ENCODE results near the gene PRKCZ.

The PRKCZ gene

DNA sequence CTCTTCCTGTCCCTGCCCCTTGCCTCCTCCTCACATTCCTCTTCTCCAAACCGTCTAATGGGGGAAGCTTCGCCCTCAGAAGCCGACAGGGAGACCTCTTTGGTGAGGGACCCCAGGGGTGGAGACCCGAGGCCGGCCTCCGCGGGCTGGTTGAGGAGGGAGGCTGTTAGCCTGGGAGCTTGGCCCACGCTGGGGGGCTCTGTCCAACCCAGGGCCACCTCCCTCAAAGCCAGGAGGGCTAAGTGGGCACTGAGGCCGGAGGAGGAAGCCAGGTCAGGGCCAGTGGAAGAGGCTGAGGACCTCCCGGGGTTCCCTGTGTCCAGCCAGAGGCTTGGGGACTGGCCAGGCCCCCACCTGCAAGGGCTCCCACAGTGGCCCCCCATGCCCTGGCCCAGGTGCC lies 25.8 kb upstream of the PRKCZ start:
- H3K4me3 ChIP-seq (ENCODE audit: low read depth, low read length): no peak overlapping the region

DNA sequence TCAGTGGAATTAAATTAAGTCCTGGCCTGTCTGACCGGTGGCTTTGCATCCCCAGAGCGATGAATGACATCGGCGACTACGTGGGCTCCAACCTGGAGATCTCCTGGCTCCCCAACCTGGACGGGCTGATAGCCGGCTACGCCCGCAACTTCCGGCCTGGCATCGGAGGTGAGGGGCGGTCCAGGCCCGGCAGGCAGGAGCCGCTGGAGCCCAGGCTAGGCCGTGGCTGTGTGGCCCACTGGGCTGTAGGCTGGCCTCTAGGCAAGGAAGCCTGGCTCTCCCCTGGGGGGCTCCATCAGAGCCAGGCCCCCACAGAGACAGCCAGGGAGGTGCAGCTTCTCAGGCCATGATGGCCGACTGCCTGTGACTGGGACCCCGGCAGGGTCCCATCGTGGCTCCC lies 25.3 kb upstream of the PRKCZ start:
- H3K4me3 ChIP-seq (ENCODE audit: low read depth, low read length): no peak overlapping the region

DNA sequence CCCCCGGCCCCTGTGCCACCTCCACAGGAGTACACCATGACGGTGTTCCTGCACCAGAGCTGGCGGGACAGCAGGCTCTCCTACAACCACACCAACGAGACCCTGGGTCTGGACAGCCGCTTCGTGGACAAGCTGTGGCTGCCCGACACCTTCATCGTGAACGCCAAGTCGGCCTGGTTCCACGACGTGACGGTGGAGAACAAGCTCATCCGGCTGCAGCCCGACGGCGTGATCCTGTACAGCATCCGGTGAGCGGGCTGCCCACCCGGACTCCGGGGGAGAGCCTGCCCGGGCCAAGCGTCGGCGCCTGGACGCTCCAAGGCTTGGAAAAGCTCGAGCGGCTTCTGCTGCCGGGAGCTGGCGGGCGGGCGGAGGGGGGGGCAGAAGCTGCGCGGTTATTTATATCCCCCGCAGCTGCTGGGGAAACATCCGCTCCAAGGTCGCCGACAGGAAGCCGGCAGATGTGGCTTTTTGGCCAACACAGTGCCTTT lies 24.7 kb upstream of the PRKCZ start:
- no peak overlapping the region for H3K4me3 ChIP-seq (ENCODE audit: low read depth, low read length)

DNA sequence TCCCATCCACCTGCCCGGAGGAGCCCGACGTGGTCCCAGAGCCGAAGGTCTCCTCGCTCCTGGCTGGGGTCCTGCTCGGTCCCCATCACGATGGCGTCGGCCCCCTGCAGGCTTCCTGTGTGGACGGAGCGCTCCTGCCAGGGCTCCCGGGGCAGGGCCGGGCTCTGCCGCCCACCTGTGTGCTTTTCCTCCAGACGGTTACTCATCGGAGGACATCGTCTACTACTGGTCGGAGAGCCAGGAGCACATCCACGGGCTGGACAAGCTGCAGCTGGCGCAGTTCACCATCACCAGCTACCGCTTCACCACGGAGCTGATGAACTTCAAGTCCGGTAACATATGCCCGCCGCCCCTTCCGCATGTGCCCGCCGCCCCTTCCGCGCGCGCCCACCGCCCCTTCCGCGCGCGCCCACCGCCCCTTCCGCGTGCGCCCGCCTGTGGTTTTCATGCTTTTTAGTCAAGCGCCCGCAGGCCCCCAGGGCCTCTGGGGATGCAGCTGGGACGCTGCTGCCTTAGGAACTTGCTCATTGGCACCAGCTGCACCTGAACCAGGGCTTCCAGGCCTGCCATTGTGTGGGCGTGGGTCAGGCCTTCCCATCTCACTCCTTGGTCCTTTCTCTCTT lies 22.1 kb upstream of the PRKCZ start:
- no peak overlapping the region for H3K4me3 ChIP-seq (ENCODE audit: low read depth, low read length)

DNA sequence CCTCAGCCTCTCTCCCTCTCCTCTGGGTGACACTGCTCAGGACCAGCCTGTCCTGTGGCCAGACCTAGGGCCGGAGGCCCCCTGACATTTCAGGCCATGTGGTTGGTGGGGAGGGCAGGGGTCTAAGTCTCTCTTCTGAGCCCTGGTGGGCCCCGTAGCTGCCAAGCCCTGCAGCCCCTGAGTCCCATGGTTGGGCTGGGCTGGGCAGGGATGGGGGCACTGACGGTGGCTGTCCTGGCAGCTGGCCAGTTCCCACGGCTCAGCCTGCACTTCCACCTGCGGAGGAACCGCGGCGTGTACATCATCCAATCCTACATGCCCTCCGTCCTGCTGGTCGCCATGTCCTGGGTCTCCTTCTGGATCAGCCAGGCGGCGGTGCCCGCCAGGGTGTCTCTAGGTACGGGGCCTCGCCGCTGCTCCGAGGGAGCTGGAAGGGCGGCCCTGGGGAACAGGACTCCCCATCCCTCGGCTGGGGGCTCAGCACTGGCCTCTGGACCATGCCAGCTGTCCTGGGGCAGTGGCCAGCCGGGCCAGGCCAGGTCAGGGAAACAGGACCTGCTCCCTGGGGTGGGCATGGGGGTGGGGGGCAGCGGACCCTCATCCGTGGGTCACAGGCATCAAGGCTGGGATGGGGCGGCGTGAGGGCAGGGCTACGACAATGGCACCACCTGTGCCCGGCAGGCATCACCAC lies 21.2 kb upstream of the PRKCZ start:
- no peak overlapping the region for H3K4me3 ChIP-seq (ENCODE audit: low read depth, low read length)

DNA sequence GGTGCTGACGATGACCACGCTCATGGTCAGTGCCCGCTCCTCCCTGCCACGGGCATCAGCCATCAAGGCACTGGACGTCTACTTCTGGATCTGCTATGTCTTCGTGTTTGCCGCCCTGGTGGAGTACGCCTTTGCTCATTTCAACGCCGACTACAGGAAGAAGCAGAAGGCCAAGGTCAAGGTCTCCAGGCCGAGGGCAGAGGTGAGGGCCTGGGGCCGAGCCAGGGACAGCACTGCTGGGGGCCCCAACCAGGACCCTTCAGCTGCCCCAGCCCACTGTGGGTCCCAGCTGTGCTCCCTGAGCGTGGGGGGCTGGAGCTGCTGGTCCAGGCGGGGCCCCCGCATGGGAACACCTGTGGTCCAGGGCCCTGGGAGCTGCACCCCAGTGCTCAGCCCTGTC lies 20.6 kb upstream of the PRKCZ start:
- no peak overlapping the region for H3K4me3 ChIP-seq (ENCODE audit: low read depth, low read length)

DNA sequence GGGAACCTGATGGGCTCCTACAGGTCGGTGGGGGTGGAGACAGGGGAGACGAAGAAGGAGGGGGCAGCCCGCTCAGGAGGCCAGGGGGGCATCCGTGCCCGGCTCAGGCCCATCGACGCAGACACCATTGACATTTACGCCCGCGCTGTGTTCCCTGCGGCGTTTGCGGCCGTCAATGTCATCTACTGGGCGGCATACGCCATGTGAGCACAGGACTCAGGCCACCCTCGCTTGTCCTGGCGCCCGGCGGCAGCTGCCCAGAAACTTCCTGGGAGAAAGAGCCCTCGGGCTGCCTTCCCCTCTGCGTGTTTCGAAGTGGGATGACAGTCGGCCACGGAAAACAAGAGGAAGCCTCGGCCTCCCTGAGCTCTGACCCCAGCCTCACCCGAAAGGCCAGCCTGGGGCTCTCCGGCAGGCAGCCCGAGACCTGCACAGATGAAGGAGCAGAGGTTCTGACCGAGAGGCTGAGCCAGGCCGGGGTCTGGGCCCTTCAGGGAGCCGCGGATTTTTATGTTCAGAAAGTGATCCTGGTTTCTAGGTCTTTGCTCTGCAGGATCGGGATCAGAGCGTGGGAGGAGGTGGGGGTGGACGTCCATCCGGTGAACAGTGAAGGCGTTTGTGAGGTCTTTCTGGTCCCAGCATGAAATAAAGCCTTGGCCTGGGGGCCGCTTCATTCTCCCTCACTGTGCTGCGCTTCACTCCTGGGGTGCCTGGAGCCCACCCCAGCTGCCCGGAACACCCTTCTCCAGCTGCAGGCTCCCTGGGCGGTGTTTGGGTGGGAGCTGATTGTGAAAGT lies 19.9 kb upstream of the PRKCZ start:
- H3K4me3 ChIP-seq (ENCODE audit: low read depth, low read length): no peak overlapping the region

DNA sequence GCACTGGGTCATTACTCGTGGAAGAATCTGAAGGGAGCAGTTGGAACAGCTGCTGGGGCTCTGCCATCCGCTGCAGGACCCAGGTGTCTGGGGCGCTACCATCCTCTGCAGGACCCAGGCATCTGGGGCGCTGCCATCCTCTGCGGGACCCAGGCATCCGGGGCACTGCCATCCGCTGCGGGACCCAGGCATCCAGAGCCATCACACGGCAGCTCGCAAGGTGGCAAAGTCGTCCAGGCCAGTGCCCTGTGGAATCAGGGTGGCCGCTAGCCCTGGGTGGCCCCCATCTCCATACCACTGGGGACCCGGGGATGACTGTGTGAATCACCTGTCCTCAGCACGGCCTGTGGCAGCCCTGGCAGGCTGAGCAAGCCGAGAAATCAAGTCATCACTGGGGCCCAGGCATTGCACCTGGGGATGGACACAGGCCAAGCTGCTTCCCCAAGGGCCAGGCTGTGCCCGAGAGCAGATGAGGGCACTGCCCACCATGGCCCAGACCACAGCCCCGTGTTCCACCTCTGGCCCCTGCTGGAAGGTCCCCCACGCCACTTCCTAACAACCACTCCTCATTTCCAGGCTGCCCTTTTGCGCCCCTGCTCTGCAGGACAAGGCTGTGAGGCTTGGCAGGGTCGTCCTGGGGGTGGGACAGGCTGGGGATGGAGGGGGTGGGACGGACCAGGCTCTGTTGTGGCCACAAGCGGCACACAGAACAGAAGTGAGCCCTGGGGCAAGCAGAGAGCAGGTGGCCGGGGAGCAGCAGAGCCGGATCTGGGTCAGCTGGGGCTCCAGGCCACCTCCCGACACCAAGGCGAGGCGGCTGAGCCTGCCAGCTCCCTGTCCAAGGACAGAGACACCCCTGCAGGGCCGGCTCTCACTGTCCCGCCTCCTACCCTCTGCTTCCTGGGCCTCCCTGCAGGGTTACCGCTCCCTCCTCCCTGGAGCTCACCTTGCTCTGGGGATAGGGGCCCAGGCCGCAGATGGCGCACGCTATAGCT lies 18.4 kb upstream of the PRKCZ start:
- H3K4me3 ChIP-seq (ENCODE audit: low read depth, low read length): no peak overlapping the region

DNA sequence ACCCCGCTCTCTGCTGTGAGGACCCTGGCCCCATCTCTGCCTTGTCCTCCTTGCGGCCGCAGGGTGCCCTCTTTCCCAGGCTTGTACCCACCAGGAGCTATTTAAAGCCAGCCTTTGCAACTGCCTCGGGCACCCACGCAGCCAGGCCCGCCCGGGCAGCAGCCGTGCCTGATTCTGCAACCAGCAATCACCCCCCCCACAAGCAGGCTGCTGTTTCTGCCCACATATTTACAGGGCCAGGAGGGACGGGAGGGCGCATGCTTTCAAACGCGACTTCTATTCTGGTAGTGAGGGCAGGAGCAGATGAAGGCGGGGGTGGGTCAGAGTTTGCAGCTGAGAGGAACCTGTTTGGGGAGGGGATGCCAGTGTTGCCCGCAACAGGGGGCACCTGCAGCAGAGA lies 17.5 kb upstream of the PRKCZ start:
- H3K4me3 ChIP-seq (ENCODE audit: low read depth, low read length): no peak overlapping the region

DNA sequence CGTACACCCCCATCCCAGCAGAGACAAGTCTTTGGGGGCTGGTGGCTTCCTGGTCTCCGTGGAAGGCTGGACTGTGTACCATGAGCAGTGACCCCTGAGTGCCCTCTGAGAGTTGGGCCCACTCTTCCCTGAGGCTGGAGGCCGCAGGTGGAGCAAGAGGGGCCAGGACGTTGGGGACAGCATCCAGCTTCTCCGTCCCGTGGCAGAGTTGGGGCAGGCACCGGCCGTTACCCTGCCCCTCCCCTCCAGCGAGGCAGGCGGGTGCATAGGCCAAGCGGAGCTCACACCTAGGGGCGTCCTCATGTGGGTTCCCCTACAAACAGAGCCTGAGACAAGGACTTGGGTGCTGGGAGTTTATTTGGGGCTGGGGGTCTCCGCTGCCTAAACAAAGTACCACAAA lies 17.0 kb upstream of the PRKCZ start:
- no peak overlapping the region for H3K4me3 ChIP-seq (ENCODE audit: low read depth, low read length)

DNA sequence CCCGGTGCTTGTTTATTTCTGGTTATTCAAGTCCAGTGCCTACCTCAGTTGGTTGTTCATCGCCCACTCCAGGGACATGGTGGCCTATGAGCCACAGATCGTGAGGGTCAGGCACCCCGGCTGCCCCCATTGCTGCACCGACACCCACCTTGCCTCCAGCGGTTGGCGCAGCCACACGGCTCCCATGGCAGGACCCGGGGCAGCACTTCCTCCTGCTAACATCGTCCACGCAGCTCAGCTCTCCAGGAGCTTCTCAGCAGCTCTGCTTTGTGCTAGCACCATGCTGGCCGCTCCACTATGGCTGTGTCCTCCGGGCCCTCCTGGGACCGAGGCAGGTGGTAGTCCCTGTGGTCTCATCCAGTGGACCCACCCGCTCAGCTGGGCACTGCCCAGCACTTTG lies 13.9 kb upstream of the PRKCZ start:
- H3K4me3 ChIP-seq (ENCODE audit: low read depth, low read length): no peak overlapping the region

DNA sequence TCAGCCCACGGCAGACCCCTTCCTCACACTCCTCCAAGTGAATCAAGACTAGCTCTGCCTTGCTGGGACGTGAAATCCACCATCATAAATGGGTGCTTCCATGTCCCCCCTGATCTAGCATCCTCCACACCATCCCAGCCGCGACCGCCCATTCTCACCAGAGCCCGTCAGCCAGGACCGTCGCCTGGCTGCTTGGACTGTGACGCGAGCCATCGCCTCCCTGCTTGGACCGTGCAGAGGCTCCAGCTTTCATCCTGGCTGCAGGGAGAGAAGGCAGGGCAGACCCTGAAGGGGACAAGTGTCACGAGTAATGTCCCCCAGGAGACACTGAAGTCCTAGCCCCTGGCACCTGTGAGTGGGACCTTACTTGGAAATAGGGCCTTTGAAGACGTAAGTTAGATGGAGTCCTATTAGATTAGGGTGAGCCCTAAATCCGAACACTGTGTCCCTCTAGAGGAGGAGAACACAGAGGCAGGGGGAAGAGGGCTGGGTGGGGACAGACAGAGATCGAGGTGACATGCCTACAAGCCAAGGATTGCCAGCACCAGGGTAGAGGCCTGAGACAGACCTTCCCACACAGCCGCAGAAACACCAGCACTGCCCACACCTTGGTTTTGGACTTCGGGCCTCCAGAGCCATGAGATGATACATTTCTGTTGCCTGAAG lies 12.8 kb upstream of the PRKCZ start:
- no peak overlapping the region for H3K4me3 ChIP-seq (ENCODE audit: low read depth, low read length)

DNA sequence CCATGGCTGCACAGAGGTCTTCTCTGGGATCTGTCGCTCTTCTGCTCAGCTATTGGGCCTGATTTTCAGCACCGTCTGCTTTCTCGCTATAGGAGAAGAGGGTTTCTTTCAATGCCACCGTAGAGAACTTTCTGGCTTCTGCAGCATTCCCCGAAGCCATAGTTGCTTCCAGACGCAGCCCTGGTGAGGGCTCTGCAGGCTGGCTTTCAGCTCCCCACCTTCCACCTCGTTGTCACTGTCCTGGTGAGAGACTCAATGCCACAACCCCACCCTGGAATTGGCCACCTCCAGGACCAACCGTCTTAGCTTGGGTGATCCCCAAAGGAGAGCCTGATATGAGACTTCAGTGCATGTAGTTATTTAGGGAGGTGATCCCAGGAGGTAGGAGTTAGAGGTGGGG lies 12.0 kb upstream of the PRKCZ start:
- H3K4me3 ChIP-seq (ENCODE audit: low read depth, low read length): no peak overlapping the region

DNA sequence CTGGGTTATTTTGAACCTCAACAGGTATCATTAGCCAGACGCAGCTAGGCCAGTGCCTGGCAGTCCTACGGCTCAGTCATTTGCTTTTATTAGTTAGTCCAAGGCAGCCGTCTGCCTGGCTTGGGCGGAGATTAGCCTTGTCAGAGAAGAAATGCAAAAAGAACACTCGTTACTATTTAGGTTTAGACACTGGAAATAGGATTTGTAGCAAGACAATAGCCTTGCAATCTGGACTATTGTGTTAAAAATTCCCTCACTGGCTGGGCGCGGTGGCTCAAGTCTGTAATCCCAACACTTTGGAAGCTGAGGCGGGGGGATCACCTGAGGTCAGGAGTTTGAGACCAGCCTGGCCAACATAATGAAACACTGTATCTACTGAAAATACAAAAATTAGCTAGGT lies 11.0 kb upstream of the PRKCZ start:
- H3K4me3 ChIP-seq (ENCODE audit: low read depth, low read length): no peak overlapping the region

DNA sequence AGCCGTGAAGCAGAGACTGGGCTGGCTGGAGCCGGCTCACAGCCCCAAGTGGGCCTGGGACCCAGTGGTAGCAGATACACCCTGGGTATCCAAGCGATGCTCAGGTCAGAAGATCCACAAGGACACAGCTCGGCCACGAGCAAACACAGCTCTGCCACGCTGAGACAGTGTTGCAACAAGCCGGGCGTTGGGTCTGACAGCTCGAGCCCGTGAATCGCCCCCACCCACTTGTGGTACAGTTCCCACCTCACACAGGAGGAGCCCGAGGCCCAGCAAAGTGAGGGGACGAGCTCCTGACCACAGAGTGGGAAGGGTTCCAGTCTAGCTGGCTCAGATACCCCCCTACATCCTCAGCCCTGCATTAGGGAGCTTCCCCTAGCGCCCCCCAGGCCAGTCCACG lies 8.9 kb upstream of the PRKCZ start:
- H3K4me3 ChIP-seq (ENCODE audit: low read depth, low read length): no peak overlapping the region

DNA sequence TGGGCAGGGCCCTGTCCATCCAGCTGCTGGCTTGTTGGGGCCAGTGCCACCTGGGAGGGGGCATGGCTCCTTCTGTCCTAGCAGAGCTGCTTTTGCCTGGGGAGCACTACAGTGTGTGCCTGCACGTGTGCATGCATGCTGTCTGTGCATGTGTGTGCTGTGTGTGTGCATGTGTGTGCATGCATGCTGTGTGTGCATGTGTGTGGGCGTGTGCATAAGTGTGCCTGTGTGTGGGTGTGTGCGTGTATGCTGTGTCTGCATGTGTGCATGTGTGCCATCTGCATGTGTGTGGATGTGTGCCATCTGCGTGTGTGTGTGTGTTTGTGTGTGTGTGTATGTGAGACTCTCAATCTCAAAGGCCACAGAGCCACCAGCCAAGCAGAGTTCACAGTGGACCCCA lies 8.3 kb upstream of the PRKCZ start:
- H3K4me3 ChIP-seq (ENCODE audit: low read depth, low read length): no peak overlapping the region

DNA sequence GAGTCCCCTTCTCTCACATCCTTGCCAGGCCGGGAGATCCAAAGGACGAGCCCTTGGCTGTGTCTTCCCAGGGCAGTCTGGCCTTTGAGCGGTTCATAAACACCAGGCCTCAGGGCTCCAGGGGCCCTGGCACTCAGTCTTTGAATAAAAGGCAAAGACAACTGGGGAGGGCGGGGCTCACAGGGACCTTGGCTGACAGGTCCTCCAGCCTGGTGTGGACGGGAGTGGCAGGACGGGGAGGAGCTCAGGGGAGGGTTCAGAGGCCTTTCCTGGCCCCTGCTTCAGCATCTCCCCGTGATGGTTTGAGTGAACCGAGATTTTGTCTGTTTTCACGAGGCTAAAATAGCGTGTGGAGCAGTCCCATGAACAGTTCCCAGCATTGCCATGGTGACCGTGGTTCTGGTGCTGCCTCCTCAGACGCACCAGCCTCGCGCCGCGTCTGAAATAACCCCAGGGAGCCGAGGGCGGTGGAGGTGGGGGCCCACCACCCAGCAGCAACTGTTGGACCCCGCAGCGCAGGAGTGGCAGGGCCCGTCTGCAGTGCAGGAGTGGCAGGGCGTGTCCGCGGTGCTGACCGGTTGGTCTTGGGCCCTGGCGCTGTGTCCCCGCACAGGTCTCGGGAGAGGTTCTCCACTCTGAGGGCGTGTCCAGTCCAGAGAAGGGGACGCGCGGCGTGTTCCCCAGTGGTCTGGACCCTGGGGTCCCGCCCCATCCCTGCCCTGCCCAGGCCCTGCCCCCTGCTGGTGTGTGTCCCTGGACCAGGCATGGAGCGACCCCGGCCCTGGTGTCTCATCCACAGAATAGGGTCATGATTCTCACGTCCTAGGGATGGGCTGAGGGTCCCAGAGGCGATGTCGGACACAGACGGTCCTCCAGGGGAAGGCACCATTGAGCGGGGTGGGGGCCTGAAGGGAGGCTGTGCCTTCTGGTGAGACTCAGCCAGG lies 7.1 kb upstream of the PRKCZ start:
- no peak overlapping the region for H3K4me3 ChIP-seq (ENCODE audit: low read depth, low read length)

DNA sequence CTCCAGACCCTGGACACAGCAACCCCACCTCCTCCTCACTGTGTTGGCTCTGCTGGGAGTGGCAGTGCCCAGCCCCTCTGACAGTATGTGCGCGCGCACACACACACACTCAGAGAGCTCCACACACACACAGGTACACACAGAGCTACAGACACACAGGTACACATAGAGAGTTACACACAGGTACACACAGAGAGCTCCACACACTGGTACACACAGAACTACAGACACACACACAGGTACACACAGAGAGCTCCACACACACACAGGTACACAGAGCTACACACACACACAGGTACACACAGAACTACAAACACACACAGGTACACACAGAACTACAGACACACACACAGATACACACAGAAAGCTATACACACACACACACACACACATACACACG lies 6.3 kb upstream of the PRKCZ start:
- no peak overlapping the region for H3K4me3 ChIP-seq (ENCODE audit: low read depth, low read length)

All from iPS-11a (cell line).